GM19467 (cell line): Measurements from ENCODE around the gene CPNE7.
"Not testable (repeated sequence)": the region's sequence is repeated elsewhere in the genome, so short reads cannot be mapped to it uniquely, and the experiment has no call there.

ENCODE experiments used
- ATAC-seq: cut with Tn5 transposase; IDR thresholded peaks from one replicate; pipeline ENCODE4 v1.9.1; 2021; ENCODE audit warnings: mild to moderate bottlenecking, moderate library complexity; ENCODE audit not compliant: unreplicated experiment

The CPNE7 gene

GRCh38 chr16:89621136-89621697 lies 45.7 kb downstream of the CPNE7 start:
- ATAC-seq, result no peak

- ATAC-seq, result no peak
These were observed 46.3 kb downstream of the CPNE7 start for GRCh38 chr16:89621698-89622409.

GRCh38 chr16:89623511-89624261 lies 48.1 kb downstream of the CPNE7 start:
- ATAC-seq, result no peak

DNA sequence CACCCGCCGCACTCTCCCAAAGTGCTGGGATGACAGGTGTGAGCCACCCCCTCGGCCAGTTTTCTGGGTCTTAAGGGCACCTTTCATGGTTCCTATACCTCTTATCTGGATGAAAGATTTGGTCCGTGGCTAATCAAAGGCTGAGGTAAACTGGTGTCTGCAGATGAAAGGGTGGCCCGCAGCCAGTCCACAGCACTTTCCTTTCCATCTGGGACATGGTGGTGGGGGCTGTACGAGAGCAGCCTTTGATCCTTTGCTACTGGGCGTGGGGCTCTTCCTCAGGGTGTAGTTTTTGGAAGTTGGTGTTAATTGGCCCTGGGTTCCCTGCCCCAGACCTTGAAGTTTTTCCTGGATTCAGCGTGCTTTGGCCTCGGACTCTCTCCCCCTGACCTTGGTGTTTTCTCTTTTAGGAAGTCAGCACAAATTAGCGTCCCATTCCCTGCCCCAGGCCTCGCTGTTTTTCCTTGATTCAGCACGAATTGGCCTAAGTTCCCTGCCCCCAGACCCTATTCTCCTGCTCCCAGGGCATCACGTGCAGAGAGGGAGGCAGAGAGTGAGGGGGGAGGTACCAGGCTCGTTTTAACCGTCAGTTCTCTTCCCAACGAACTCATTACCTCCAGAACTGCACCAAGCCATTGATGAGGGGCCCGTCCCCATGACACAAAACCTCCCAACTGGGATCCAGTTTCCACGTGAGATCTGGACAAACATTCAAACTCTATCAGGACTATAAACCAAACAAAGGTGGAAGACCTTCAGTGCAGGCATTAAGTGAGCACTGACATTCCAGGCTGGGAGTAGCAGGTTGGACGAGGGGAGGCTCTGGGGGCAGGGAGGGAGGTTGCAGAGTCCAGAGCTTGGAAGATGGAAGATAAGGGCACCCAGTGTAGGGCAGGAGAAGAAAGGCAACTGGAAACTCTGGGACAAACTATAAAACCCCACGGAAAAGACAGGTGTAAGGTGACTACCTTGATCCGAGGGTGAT lies 49.5 kb downstream of the CPNE7 start:
- no peak for ATAC-seq

DNA sequence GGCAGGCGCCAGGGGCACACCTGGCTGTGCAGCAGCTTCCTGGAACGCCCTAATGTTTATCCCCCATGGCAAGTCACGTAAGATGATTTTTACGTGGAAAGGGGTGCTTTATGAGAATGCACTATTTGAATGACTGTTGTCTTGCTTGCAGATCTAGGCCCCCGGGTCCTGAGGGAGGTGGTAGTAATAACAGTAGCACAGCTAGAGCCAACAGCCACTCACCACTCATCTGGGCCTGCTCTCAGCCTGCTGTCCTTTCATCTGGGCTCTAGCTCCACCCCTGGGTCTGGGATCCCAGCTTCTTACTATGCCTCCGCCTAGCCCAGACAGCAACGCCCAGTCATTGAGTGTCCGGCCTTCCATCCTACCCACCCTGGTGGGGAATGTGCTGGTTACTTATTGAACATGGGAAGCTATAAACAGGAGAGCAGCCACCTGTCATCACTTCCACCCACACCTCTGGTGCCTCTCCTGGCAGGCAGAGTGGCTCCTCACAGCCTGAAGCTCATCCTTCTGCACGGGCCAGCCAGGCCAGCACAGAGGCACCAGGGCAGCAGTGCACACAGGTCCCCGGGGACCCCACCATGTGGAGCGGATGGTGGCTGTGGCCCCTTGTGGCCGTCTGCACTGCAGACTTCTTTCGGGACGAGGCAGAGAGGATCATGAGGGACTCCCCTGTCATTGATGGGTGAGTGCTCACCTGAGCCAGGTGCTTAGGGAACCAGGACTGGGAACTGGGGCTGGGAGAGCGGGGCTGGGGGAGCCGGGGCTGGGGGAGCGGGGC lies 54.5 kb downstream of the CPNE7 start:
- no peak for ATAC-seq

DNA sequence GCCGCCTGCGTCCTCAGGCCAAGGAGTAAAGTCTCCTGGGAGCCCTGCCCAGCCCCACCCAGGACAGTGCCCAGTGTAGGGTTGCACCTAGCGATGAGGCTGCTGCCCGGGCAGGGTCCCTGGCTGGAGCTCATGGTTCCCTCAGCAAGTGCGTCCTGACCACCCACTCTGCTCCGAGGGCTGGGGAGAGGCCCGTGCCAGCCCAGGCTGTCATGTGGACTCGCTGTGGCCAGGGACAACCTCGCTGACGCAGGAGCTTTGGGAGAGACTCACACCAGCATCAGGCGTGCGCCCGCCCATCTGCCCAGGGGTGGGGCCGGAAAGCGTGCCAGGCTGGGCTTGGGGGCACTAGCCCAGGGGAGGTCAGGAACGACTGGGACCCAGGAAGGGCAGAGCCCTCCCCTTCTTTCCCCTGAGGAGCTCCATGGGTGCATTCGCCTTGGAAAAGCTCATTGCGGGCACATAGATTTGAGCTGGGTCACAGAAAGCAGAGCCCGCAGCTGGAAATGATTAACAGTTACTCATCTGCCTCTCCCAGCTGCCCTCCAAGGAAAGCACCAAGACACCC lies 57.6 kb downstream of the CPNE7 start:
- ATAC-seq, result no peak

DNA sequence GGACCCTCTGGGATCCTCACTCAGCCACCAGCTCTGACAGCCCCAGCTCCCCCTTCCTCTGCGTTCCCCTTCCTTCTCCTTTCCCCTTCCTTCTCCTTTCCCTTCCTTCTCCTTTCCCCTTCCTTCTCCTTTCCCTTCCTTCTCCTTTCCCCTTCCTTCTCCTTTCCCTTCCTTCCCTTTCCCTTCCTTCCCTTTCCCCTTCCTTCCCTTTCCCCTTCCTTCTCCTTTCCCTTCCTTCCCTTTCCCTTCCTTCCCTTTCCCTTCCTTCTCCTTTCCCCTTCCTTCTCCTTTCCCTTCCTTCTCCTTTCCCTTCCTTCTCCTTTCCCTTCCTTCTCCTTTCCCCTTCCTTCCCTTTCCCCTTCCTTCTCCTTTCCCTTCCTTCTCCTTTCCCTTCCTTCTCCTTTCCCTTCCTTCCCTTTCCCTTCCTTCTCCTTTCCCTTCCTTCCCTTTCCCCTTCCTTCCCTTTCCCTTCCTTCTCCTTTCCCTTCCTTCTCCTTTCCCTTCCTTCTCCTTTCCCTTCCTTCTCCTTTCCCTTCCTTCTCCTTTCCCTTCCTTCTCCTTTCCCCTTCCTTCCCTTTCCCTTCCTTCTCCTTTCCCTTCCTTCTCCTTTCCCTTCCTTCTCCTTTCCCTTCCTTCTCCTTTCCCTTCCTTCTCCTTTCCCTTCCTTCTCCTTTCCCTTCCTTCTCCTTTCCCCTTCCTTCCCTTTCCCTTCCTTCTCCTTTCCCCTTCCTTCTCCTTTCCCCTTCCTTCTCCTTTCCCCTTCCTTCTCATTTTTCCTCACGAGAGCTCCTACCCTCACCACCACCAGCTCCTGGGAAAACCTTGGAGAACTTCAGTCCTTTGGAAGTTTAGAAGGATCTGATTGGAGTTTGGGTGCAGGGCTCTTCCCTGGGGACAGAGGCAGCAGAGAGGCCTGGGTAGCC lies 59.2 kb downstream of the CPNE7 start:
- ATAC-seq, result not testable (repeated sequence)

DNA sequence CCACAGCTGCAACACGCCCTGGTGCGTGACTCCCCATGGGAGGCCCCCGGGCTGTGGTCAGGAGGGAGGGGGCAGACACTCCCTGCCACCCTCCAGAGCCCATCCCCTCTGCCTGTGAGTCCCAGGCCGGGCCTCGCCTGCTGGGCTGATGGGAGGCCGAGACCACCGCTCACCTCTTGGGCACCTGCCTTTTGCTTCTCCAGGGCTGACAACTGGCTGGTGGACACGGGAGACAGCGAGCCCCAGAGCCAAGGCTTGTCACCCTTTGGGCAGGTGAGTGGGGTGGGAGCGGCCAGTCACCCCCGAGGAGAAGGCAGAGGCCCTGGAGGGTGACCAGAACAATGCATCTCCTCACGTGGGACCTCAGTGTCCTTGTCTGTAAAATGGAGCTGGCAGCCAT lies 61.1 kb downstream of the CPNE7 start:
- ATAC-seq, result no peak

DNA sequence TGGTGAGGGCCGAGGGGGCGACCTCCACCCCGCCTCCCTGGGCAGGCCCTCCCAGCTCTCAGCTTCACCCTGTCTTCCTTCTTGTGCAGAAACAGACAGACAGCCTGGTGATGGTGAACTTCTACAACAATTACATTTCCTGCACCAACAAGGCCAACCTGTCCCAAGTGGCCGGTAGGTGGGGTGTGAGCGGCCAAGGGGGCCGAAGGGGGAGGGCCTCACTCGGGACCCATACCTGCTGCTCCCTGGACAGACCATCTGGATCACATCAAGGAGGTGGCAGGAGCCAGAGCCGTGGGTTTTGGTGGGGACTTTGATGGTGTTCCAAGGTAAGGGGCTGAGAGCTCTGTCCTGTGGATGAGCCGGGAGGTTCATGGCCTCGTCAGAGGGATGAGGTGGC lies 61.8 kb downstream of the CPNE7 start:
- no peak for ATAC-seq

DNA sequence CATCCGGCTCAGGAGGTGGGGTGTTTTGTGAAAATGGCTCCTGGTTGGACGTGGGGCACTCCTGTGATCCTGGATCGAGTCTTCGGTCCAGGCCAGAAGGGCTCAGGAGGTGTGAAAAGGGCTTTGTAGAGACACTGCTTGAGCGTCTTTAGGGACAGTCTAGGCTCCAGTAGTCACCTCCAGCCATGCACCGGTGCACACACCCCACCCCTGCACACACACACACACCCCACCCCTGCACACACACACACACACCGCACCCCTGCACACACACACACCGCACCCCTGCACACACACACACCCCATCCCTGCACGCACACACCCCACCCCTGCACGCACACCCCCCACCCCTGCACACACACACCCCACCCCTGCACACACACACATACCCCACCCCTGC lies 62.9 kb downstream of the CPNE7 start:
- no peak for ATAC-seq

DNA sequence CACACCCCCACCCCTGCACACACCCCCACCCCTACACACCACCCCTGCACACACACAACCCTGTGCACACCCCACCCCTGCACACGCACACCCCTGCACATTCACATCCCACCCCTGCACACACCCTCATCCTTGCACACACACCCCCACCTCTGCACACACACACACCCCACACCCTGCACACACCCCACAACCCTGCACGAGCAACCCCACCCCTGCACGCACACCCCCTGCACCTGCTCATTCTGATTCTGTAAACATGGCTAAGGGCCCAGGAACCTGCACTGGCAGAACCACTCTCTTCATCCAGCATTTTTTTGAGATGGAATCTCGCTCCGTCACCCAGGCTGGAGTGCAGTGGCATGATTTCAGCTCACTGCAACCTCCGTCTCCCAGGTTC lies 63.8 kb downstream of the CPNE7 start:
- no peak for ATAC-seq

- no peak for ATAC-seq
These were observed 66.0 kb downstream of the CPNE7 start for GRCh38 chr16:89641458-89642119.

DNA sequence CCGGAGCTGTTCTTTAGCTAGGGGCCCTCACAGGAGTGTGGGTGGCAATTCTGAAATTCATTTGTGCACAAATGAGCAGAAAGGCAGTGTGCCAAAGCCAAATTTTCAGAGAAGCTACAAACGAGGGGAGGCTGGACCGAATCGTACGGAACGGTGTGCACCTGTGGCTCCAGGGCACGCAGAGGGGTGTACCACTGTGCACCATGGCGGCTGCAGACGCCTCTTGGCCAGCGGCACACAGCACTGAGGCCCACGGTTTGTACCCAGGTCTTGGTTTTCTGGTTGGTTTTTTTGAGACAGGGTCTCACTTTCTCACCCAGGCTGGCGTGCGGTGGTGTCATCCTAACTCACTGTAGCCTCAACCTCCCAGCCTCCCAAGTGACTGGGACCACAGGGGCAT lies 67.0 kb downstream of the CPNE7 start:
- ATAC-seq, result no peak

DNA sequence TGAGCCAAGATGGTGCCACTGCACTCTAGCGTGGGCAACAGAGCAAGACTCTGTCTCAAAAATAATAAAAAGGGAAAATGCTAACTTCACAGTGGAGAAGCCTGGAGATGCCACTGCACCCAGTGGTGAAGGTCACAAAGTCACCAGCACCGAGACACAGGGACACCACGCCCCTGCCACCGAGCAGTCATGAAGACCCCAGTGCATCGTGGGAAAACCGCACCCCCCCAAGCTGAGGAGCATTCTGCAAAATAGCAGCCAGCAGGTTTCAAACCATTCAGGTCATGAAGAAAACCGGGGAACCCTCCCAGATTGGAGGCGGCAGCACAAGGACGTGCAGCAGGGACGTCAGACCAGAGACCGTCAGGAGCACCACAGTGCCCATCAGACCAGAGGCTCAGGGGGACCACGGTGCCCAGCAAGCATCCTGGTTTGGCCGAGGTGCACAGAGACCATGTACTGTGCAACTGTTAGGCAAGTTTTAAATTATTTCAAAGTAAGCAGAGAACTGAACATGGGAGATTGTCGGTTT lies 68.3 kb downstream of the CPNE7 start:
- no peak for ATAC-seq

GRCh38 chr16:89645122-89645521 lies 69.6 kb downstream of the CPNE7 start:
- no peak for ATAC-seq

DNA sequence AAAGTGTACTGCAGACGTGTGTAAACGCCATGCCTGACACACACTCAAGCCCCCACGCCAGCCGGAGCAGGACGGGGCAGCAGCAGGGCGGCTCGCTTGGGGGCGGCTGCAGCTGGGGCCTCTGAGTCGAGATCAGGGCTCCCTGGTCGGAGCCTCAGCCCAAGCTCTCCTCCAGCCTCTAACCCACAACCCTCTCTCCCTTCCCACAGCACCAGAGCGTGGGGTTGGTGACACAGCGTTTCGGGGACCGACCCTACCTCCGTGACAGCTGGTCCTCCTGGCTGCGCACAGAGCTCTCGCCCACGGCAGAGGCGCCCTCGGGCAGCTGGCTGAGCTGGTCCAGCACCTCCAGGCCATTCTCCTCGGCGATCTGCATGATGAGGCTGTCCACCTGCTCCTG lies 70.7 kb downstream of the CPNE7 start:
- ATAC-seq, result no peak
